ENCODE data around the gene RAB11B.
A peak's percentile ranks its signal among the peaks of the same experiment; 100 is the strongest.

DNA sequence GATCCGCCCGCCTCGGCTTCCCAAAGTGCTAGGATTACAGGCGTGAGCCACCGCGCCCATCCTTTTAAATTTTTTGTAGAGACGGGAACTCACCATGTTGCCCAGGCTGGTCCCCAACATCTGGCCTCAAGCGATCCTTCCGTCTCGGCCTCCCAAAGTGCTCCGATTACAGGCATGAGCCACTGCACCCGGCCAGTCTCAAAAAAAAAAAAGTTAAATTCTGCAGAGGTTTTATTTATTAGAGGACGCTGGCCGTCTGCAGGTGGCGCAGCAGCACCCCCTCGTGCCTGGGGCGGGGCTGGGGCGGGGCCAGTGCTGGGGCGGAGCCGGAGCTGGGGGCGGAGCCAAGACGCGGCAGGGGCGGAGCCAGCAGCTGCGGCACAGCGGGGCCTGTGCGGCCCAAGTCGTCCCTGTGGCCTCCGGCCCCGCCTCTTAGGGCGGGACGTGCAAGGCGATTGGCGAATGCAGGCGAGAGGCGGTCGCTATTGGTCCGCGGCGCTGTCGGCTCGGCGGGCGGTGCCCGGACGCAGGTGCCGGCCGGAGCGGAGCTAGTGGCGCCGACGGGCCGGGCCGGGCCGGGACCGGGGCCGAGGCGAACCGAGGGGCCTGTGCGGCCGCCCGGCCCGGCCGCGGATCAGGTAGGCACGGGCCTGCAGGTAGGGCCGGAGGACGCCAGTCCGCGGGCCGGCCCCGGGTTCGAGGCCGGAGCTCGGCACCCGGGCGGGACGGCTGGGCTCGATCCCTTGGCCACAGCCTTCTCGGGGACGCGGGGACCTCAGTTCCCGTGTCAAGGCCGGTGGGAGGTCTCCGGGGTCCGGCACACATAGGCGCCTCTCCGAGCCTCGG, 22.8 kb downstream of the RAB11B start, which contains the start of gene MARCHF2:
- TF ChIP-seq CTCF (IDR thresholded peaks at IDR 0.05) = peak; percentile 34 to 85 (median 59)
- TF ChIP-seq POLR2A (IDR thresholded peaks at IDR 0.05) = peak; percentile 43 to 75
